ENCODE results near the gene RAB14. TPM values are rescaled to one million over a fixed set of nuclear protein-coding genes. Genes with fewer than 3 reads are reported as not detected.
A peak's percentile ranks its signal among the peaks of the same experiment; 100 is the strongest.

Gene RAB14
- total RNA-seq, 1 experiment from 2014 or later, result 63.1 TPM

DNA sequence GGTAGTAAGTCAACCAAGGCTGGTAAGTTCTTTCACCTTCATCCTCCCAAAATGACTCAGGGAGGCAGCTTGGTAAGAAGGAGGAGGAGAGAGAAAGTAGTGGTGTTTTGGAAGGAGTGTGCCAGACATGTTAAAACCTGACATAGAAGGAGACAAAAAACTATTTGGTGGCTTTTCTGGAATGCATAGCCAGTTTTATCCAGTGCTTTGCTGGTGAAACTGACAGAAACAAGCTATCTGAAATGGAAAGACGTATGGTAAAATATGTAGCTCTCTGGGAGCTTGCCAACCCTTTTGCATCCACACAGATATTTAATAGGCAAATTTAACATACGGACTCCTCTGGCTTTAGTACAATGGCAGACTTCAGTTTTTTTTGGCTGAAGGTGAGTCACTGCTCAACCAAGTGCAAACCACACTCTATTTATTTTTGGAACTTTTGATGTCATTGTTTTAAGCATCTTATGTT is 45.4 kb downstream of the RAB14 start:
- peaks cover 9 to 30% of the 10 kb centered on the region in 2 experiments; a peak in 3 of 4 replicates for H3K4me1 ChIP-seq (ENCODE audit: control insufficient read depth in 1 of 2, insufficient read depth in 2 of 2, low read length in 2 of 2)
- H3K27ac ChIP-seq (ENCODE audit: low read depth, low read length), result no peak overlapping the region
- no peak overlapping the region for H2AFZ ChIP-seq (ENCODE audit: low read depth, low read length, poor library complexity, severe bottlenecking)
- no peak for DNase-seq (ENCODE audit: low read depth, low spot score)
- H3K4me2 ChIP-seq (ENCODE audit: low read length), result peak overlapping the region; percentile 30; the same call in 1 of the 2 replicates
- H3K9ac ChIP-seq (ENCODE audit: low read length), result no peak overlapping the region
- ATAC-seq, result no peak
- H4K20me1 ChIP-seq (ENCODE audit: insufficient read depth), result no peaks in the 10 kb centered on the region
- no TSS peak for BruUV-seq (replicated peaks)
- no peaks in the 10 kb centered on the region for H3K27me3 ChIP-seq (ENCODE audit: insufficient read depth, low read length)
- no peaks in the 10 kb centered on the region for H3K9me3 ChIP-seq (ENCODE audit: control insufficient read depth in 1 of 2, insufficient read depth in 1 of 2, low read depth in 1 of 2, low read length in 2 of 2)
- no peaks in the 10 kb centered on the region for H3K9me2 ChIP-seq (ENCODE audit: insufficient read depth)
- ChIA-PET RAD21 (ENCODE audit: low non-redundant PET in 1 of 2, low total read pairs in 2 of 2, uncharacterized antibody in 2 of 2, unreplicated experiment in 2 of 2) (no interaction called here), POLR2A (no interaction called here), CTCF (interaction anchor here (1.2 kb wide), 1 partner anchor 15 kb away, joined by 3 read pairs; no protein-coding TSS in a partner anchor)
- intact Hi-C loops (cut with micrococcal nuclease), result loop anchor here (10.0 kb wide), 1 partner anchor 401 kb away; no protein-coding TSS in a partner anchor
- H3K4me3 ChIP-seq (replicated peaks in 1 of 2; ENCODE audit: low read depth in 1 of 2, low read length in 2 of 2), result no peak overlapping the region
- no peaks in the 10 kb centered on the region for H3K79me2 ChIP-seq (ENCODE audit: insufficient read depth, low read length)
- TF ChIP-seq EGR1 (IDR thresholded peaks at IDR 0.05; ENCODE audit: low read depth), result no peak
- TF ChIP-seq YY1 (IDR thresholded peaks at IDR 0.05; ENCODE audit: extremely low read depth, insufficient replicate concordance, low read depth, low read length), result no peak
- TF ChIP-seq ELF1 (IDR thresholded peaks at IDR 0.05; ENCODE audit: borderline replicate concordance, low read depth), result no peak
- no peak for TF ChIP-seq POLR2AphosphoS5 (IDR thresholded peaks at IDR 0.05; ENCODE audit: low read depth, low read length)
- TF ChIP-seq, protein P1, sequence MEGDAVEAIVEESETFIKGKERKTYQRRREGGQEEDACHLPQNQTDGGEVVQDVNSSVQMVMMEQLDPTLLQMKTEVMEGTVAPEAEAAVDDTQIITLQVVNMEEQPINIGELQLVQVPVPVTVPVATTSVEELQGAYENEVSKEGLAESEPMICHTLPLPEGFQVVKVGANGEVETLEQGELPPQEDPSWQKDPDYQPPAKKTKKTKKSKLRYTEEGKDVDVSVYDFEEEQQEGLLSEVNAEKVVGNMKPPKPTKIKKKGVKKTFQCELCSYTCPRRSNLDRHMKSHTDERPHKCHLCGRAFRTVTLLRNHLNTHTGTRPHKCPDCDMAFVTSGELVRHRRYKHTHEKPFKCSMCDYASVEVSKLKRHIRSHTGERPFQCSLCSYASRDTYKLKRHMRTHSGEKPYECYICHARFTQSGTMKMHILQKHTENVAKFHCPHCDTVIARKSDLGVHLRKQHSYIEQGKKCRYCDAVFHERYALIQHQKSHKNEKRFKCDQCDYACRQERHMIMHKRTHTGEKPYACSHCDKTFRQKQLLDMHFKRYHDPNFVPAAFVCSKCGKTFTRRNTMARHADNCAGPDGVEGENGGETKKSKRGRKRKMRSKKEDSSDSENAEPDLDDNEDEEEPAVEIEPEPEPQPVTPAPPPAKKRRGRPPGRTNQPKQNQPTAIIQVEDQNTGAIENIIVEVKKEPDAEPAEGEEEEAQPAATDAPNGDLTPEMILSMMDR (IDR thresholded peaks at IDR 0.05 in 2 of 3, conservative IDR thresholded peaks at IDR 0.05 in 1 of 3; ENCODE audit: borderline replicate concordance in 1 of 3, insufficient read depth in 1 of 3, low read depth in 2 of 3, low read length in 2 of 3), result no peak
- TF ChIP-seq JUND (IDR thresholded peaks at IDR 0.05), result no peak
- peaks cover 5% of the 10 kb centered on the region in 2 experiments; a peak in 2 of 4 replicates for H3K36me3 ChIP-seq (ENCODE audit: control insufficient read depth in 1 of 2, insufficient read depth in 2 of 2, low read length in 2 of 2)

DNA sequence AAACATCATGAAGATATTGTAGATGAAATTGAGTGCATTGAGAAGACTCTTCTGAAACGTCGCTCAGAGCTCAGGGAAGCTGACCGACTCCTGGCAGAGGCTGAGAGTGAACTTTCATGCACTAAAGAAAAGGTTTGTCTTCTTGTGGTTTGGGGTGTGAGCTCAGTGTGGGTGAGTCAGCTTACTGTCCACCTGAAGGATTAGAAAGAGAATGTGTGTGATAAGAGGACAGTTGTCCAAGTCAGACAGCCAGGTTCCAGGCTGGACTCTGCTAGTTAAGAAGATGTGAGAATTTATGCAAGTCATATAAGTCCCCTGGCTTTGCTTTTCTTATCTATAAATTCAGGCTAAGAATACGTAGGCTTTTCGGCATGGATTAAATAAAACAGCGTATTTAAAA is 46.9 kb downstream of the RAB14 start:
- Histone ChIP-seq H3K9me3 (ENCODE audit: control insufficient read depth in 1 of 2, insufficient read depth in 1 of 2, low read depth in 1 of 2, low read length in 2 of 2) (no peaks in the 10 kb centered on the region), H3K9me2 (ENCODE audit: insufficient read depth) (no peaks in the 10 kb centered on the region), H3K4me1 (ENCODE audit: control insufficient read depth in 1 of 2, insufficient read depth in 2 of 2, low read length in 2 of 2) (peaks cover 9 to 30% of the 10 kb centered on the region in 2 experiments; a peak in 3 of 4 replicates), H3K9ac (ENCODE audit: low read length) (no peak overlapping the region), H3K27ac (ENCODE audit: low read depth, low read length) (no peak overlapping the region), H3K27me3 (ENCODE audit: insufficient read depth, low read length) (no peaks in the 10 kb centered on the region), H3K79me2 (ENCODE audit: insufficient read depth, low read length) (no peaks in the 10 kb centered on the region), H3K4me3 (replicated peaks in 1 of 2; ENCODE audit: low read depth in 1 of 2, low read length in 2 of 2) (no peak overlapping the region), H3K36me3 (ENCODE audit: control insufficient read depth in 1 of 2, insufficient read depth in 2 of 2, low read length in 2 of 2) (peaks cover 5% of the 10 kb centered on the region in 2 experiments; a peak in 1 of 4 replicates), H3K4me2 (ENCODE audit: low read length) (peak overlapping the region; percentile 51), H2AFZ (ENCODE audit: low read depth, low read length, poor library complexity, severe bottlenecking) (no peak overlapping the region), H4K20me1 (ENCODE audit: insufficient read depth) (no peaks in the 10 kb centered on the region)
- no TSS peak for BruUV-seq (replicated peaks)
- ChIA-PET RAD21 (ENCODE audit: low non-redundant PET in 1 of 2, low total read pairs in 2 of 2, uncharacterized antibody in 2 of 2, unreplicated experiment in 2 of 2) (interaction anchor here in 1 of 2 experiments (0.6 kb wide), 1 partner anchor 190 kb away, joined by 3 read pairs; no protein-coding TSS in a partner anchor), CTCF (interaction anchor here (0.9 kb wide), 1 partner anchor 14 kb away, joined by 3 read pairs; no protein-coding TSS in a partner anchor), POLR2A (no interaction called here)
- ATAC-seq (peak; percentile 93), DNase-seq (ENCODE audit: low read depth, low spot score) (peak; percentile 46)
- intact Hi-C loops (cut with micrococcal nuclease), result loop anchor here (10.0 kb wide), 1 partner anchor 400 kb away; no protein-coding TSS in a partner anchor
- TF ChIP-seq ZFX (IDR thresholded peaks at IDR 0.05) (no peak), ZNF274 (IDR thresholded peaks at IDR 0.05; ENCODE audit: low read depth, low read length) (no peak), CEBPB (IDR thresholded peaks at IDR 0.05; ENCODE audit: low read depth) (no peak), ELF1 (IDR thresholded peaks at IDR 0.05; ENCODE audit: borderline replicate concordance, low read depth) (no peak), FOSL1 (IDR thresholded peaks at IDR 0.05; ENCODE audit: low read depth) (peak; percentile 53), EGR1 (IDR thresholded peaks at IDR 0.05; ENCODE audit: low read depth) (no peak), POLR2A (IDR thresholded peaks at IDR 0.05; ENCODE audit: borderline replicate concordance, extremely low read depth, insufficient read depth, insufficient read length) (no peak), RAD21 (IDR thresholded peaks at IDR 0.05; ENCODE audit: low read depth) (no peak), SRF (IDR thresholded peaks at IDR 0.05; ENCODE audit: low read depth) (no peak)
- TF ChIP-seq, protein P2, sequence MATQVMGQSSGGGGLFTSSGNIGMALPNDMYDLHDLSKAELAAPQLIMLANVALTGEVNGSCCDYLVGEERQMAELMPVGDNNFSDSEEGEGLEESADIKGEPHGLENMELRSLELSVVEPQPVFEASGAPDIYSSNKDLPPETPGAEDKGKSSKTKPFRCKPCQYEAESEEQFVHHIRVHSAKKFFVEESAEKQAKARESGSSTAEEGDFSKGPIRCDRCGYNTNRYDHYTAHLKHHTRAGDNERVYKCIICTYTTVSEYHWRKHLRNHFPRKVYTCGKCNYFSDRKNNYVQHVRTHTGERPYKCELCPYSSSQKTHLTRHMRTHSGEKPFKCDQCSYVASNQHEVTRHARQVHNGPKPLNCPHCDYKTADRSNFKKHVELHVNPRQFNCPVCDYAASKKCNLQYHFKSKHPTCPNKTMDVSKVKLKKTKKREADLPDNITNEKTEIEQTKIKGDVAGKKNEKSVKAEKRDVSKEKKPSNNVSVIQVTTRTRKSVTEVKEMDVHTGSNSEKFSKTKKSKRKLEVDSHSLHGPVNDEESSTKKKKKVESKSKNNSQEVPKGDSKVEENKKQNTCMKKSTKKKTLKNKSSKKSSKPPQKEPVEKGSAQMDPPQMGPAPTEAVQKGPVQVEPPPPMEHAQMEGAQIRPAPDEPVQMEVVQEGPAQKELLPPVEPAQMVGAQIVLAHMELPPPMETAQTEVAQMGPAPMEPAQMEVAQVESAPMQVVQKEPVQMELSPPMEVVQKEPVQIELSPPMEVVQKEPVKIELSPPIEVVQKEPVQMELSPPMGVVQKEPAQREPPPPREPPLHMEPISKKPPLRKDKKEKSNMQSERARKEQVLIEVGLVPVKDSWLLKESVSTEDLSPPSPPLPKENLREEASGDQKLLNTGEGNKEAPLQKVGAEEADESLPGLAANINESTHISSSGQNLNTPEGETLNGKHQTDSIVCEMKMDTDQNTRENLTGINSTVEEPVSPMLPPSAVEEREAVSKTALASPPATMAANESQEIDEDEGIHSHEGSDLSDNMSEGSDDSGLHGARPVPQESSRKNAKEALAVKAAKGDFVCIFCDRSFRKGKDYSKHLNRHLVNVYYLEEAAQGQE (IDR thresholded peaks at IDR 0.05; ENCODE audit: low read depth), result no peak
- TF ChIP-seq, protein P3, sequence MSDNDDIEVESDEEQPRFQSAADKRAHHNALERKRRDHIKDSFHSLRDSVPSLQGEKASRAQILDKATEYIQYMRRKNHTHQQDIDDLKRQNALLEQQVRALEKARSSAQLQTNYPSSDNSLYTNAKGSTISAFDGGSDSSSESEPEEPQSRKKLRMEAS (IDR thresholded peaks at IDR 0.05), result peak; percentile 31; the same call in 1 of the 2 replicates

Measured in HCT116 (cell line).